ENCODE results near the gene PDE2A. TPM values are rescaled to one million over a fixed set of nuclear protein-coding genes. Genes with fewer than 3 reads are reported as not detected.
"Not testable (repeated sequence)": the region's sequence is repeated elsewhere in the genome, so short reads cannot be mapped to it uniquely, and the experiment has no call there.

The PDE2A gene
- polyA plus RNA-seq, 3 donors, result 13.0 to 16.5 (median 16.0) TPM

GRCh38 chr11:72561856-72562255, 112.4 kb downstream of the PDE2A start:
- no peak for DNase-seq (ENCODE audit: low read depth in 3 of 3, low spot score in 2 of 3)

GRCh38 chr11:72560864-72561263, 113.4 kb downstream of the PDE2A start:
- DNase-seq (ENCODE audit: low read depth in 3 of 3, low spot score in 2 of 3), result not testable (repeated sequence)

GRCh38 chr11:72556433-72556832, 117.8 kb downstream of the PDE2A start:
- no peak for DNase-seq (ENCODE audit: low read depth in 3 of 3, low spot score in 2 of 3)

- not testable (repeated sequence) for DNase-seq (ENCODE audit: low read depth in 3 of 3, low spot score in 2 of 3)
These were observed 119.2 kb downstream of the PDE2A start for GRCh38 chr11:72555014-72555522.

GRCh38 chr11:72553706-72554105, 120.5 kb downstream of the PDE2A start:
- DNase-seq (ENCODE audit: low read depth in 3 of 3, low spot score in 2 of 3), result no peak

- no peak for DNase-seq (ENCODE audit: low read depth in 3 of 3, low spot score in 2 of 3)
These were observed 121.8 kb downstream of the PDE2A start for GRCh38 chr11:72552399-72552910.

- no peak for DNase-seq (ENCODE audit: low read depth in 3 of 3, low spot score in 2 of 3)
These were observed 122.7 kb downstream of the PDE2A start for GRCh38 chr11:72551571-72551970.

- no peak for DNase-seq (ENCODE audit: low read depth in 3 of 3, low spot score in 2 of 3)
These were observed 125.8 kb downstream of the PDE2A start for GRCh38 chr11:72548463-72548862.

- no peak for DNase-seq (ENCODE audit: low read depth in 3 of 3, low spot score in 2 of 3)
These were observed 127.4 kb downstream of the PDE2A start for GRCh38 chr11:72546866-72547265.

- DNase-seq (ENCODE audit: low read depth in 3 of 3, low spot score in 2 of 3), result no peak
These were observed 129.6 kb downstream of the PDE2A start for GRCh38 chr11:72544589-72544988.

GRCh38 chr11:72543849-72544542, 130.2 kb downstream of the PDE2A start:
- no peak for DNase-seq (ENCODE audit: low read depth in 3 of 3, low spot score in 2 of 3)

GRCh38 chr11:72541257-72541974, 132.8 kb downstream of the PDE2A start:
- DNase-seq (ENCODE audit: low read depth in 3 of 3, low spot score in 2 of 3), result no peak

- no peak for DNase-seq (ENCODE audit: low read depth in 3 of 3, low spot score in 2 of 3)
These were observed 137.2 kb downstream of the PDE2A start for GRCh38 chr11:72537051-72537450.

GRCh38 chr11:72535194-72535547, 139.1 kb downstream of the PDE2A start:
- DNase-seq (ENCODE audit: low read depth in 3 of 3, low spot score in 2 of 3), result no peak

GRCh38 chr11:72534371-72535193, 139.6 kb downstream of the PDE2A start:
- no peak for DNase-seq (ENCODE audit: low read depth in 3 of 3, low spot score in 2 of 3)

- DNase-seq (ENCODE audit: low read depth in 3 of 3, low spot score in 2 of 3), result no peak
These were observed 145.2 kb downstream of the PDE2A start for GRCh38 chr11:72529068-72529467.

- no peak for DNase-seq (ENCODE audit: low read depth in 3 of 3, low spot score in 2 of 3)
These were observed 146.1 kb downstream of the PDE2A start for GRCh38 chr11:72528121-72528520.

Data from right renal cortex interstitium (tissue), 3 donors.